Islet of Langerhans (tissue), 1 donor: Measurements from ENCODE around the gene GGA1.

Experiments used
- FAIRE-seq: peaks from one replicate; lab custom pipeline; 2011; peaks lifted over from hg19 to GRCh38; lab: Jason Lieb, UNC

The GGA1 gene

GRCh38 chr22:37631448-37632173, 23.0 kb downstream of the GGA1 start:
- no peak for FAIRE-seq

- FAIRE-seq: no peak
These were observed 23.8 kb downstream of the GGA1 start for GRCh38 chr22:37632174-37633088.

DNA sequence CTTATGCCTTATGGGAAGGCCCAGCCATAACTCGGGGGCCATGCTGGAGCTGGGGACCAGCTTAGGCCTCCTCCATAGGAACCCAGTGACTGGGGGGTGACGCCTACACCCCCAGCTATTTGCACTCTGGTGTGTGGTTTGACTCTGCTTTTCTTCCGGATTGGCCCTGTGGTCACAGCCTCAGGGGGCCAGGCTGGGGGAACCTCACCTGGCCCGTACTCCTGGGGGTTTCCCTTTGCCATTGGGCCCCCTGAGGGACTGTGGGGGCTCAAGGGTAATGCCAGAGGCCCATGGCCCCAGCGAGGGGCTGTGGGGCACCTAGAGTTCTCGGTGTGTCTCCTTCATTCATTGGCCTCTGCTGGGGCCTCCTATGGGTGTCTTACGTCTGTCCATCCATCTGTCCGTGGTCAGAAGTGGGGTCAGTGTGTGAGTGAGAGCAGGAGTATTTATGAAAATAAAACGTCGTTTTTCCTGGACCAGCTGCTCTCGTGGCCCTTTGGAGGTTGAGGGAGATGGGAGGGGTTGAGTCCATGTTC, 24.5 kb downstream of the GGA1 start:
- no peak for FAIRE-seq

- no peak for FAIRE-seq
These were observed 25.2 kb downstream of the GGA1 start for GRCh38 chr22:37633625-37634416.

GRCh38 chr22:37634417-37634924, 25.8 kb downstream of the GGA1 start:
- FAIRE-seq: no peak

- FAIRE-seq: no peak
These were observed 26.5 kb downstream of the GGA1 start for GRCh38 chr22:37635157-37635556.

GRCh38 chr22:37636186-37636948, 27.7 kb downstream of the GGA1 start:
- no peak for FAIRE-seq

GRCh38 chr22:37636949-37637273, 28.3 kb downstream of the GGA1 start:
- no peak for FAIRE-seq

DNA sequence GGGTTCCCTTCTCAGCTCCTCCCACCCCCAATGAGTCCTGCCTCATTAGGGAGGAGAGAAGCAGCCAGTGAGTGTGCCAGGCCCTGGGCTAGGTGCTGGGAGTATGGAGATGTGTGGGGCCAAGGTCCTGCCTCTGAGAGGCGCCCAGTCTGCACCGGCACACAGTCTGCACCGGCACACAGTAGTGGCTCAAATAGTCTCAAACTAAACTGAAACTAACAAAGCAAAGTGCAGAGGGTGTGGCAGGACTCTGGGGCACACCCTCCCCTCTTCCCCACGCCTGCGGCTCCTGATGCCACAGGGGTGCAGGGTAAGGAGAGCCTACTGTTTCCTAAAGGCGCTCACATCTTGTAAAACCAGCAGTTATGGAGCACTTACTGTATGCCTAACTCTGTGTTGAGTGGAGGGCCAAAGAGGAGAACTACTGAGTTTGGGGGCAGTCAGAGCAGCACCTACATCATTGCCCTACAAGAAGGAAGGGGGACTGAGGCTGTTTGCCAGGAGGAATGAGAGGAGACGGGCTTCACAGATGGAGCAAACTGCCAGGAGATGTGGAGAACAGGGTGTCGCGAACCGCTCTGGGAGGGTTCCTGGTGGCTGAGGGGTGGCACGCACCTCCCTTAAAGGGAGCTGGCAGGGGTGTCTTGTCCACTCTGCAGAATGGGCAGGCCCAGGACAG, 29.9 kb downstream of the GGA1 start:
- FAIRE-seq: no peak

GRCh38 chr22:37639070-37639760, 30.6 kb downstream of the GGA1 start, which contains the start of gene SH3BP1:
TSS of gene SH3BP1 (plus strand) at chr22:37639669. CDS start at chr22:37639788, 119 bp downstream.
- no peak for FAIRE-seq

DNA sequence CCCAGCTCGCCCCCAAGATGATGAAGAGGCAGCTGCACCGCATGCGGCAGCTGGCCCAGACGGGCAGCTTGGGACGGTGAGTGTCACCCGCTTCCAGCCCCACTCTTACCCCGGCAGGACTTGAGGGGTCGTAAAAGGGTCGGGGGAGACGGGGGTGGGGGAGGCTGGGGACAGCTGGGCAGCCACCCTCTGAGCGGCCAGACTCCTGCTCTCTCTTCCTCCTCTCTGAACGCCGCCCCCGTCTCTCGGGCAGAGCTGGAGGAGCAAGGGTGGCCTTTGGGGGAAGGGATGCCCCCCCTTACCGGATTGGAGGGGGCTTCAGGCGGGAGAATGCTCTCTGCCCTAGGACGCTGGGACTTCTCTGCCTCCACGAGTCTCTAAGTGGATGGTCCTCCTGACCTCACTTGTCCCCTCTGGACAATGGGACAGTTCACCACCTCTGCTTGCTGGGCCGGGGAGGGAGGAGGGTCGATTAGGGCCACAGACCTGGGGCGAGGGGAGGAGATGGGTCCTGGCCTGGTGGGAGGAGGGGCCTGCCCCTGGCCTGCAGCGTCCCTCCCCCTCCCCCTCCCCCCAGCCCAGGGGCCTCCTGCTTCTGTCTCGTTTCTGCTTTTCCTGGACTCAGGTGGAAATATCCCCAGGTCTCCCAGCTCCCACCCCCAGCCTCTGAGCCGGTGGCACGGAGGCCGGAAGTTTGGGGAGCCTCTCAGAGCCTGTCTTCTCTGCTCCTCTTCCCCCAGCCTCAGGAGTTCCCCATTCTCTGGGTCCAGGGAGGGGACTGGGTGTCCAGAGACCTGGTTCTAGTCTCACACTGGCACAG, 31.3 kb downstream of the GGA1 start:
- no peak for FAIRE-seq

- no peak for FAIRE-seq
These were observed 32.2 kb downstream of the GGA1 start for GRCh38 chr22:37640591-37641560.

DNA sequence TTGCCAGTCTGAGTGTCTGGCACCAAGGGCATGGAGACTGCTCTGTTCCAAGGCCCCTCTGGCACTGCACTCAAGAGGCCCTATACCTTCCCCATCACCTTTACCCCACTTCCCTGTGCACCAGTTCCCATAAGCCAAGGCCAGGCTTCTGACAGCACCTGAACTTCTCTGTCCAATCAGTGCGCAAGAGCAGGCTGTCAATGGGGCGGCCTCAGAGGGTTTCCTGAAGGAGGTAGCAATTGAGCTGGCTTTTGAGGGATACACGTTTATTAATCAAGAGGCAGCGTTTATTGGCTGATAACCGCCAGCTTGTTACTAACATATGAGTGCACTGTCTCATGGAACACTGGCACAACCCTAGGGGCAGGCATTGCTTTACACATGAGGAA, 32.9 kb downstream of the GGA1 start:
- FAIRE-seq: no peak

- no peak for FAIRE-seq
These were observed 34.7 kb downstream of the GGA1 start for GRCh38 chr22:37643225-37643847.

DNA sequence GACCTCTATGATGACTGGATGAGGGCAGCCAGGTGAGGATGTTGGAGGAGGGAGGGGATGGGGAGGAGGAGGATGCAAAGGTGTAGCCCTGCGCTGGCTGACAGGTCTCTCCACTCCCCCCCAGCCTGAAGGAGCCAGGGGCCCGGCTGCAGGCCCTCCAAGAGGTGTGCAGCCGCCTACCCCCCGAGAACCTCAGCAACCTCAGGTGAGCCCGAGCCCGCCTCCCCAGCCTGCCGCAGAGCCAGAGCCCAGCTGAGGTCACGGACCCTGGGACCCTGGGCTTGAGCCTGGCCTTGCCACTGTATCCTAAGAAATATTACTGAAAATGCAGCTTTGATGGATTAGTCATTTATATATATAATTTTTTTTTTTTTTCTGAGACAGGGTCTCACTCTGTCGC, 38.7 kb downstream of the GGA1 start:
- FAIRE-seq: no peak

DNA sequence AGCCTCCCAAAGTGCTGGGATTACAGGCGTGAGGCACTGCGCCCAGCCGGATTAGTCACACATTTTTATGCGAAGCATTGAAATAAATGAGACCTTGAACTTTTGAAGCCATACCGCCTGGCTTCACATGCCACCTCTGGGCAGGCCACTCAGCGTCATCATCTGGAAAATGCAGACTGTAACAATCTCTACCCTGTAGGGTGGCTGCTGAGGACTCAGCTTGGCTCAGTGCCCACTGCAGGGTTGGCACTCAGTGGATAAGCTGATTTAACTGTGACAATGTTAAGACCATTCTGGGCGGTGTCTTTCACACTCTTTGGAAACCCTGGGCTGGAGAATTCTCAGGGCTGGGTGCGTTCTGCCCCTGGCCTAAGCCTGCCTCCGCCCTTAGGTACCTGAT, 39.3 kb downstream of the GGA1 start:
- no peak for FAIRE-seq

DNA sequence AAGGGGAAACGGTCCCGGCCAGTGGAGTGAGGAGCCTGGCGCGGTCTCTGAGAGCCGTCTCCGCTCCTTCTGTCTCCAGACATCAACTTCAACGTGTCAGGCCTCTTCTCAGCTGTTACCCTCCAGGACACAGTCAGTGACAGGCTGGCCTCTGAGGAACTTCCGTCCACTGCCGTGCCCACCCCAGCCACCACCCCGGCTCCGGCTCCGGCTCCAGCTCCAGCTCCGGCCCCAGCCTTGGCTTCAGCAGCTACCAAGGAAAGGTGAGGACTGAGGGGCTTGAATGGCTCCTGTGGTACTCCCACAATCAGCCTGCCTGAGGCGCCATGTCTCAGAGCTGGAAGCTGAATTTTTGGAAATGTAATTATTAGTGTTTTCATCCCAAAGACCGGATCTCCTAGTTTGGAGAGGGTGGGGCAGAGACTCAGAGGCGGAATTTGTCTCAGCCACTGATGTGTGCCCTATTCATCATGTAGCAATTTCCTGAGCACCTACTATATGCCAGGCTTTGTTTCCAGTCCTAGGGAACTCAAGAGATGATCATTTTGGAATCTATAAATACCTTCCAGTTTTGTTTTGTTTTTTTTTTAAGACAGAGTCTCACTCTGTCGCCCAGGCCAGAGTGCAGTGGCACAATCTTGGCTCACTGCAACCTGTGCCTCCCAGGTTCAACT, 42.0 kb downstream of the GGA1 start:
- FAIRE-seq: no peak
